SU-DHL-6 (cell line): ENCODE data around the gene DIMT1.

Experiments used
- H2AFZ ChIP-seq: fragments of 200-600 bp; sonication (generic); 2 replicates; pipeline ENCODE4 v1.6.1; 2014; ENCODE audit warnings: low read depth, mild to moderate bottlenecking, moderate library complexity, mixed read lengths, antibody characterized with exemption, low read length; ENCODE audit not compliant: severe bottlenecking
- H3F3A ChIP-seq: fragments of 200-600 bp; shearing (Covaris generic); 2 replicates; pipeline ENCODE4 v1.6.0; 2016; ENCODE audit warnings: antibody characterized with exemption, mild to moderate bottlenecking; ENCODE audit not compliant: insufficient read depth
- H3K27ac ChIP-seq: fragments of 200-600 bp; sonication (generic); 2 replicates; pipeline ENCODE4 v1.5.1; 2016; ENCODE audit warnings: low read depth, mild to moderate bottlenecking, low read length, moderate library complexity, mixed read lengths
- H3K27me3 ChIP-seq: fragments of 200-600 bp; sonication (generic), shearing (Covaris generic); 2 replicates; pipeline ENCODE4 v1.6.0; 2014; ENCODE audit warnings: mild to moderate bottlenecking, low read length
- H3K36me3 ChIP-seq: fragments of 200-600 bp; sonication (generic); 2 replicates; pipeline ENCODE4 v1.6.1; 2014; ENCODE audit warnings: mild to moderate bottlenecking, low read length, mixed read lengths
- H3K4me2 ChIP-seq: fragments of 300-600, 200-600 bp; shearing (Covaris generic), sonication (generic); 2 replicates; pipeline ENCODE4 v1.6.0; 2014; ENCODE audit warnings: low read length, low read depth, mild to moderate bottlenecking; ENCODE audit not compliant: poor library complexity, severe bottlenecking
- H3K4me3 ChIP-seq: fragments of 200-600 bp; sonication (generic); 2 replicates; pipeline ENCODE4 v1.5.1; 2014; ENCODE audit warnings: antibody characterized with exemption, low read length, mild to moderate bottlenecking, mixed read lengths; ENCODE audit not compliant: insufficient read depth, poor library complexity, severe bottlenecking
- H3K79me2 ChIP-seq: fragments of 200-600 bp; sonication (generic); 2 replicates; pipeline ENCODE4 v1.6.1; 2014; ENCODE audit warnings: mild to moderate bottlenecking, low read length, moderate library complexity; ENCODE audit not compliant: insufficient read depth
- H3K9ac ChIP-seq: fragments of 200-600 bp; sonication (generic); 2 replicates; pipeline ENCODE4 v1.7.0; 2014; ENCODE audit warnings: mild to moderate bottlenecking, low read length
- H3K9me2 ChIP-seq: fragments of 200-600 bp; sonication (generic); replicated peaks from 2 replicates; pipeline ENCODE4 v1.6.1; 2014; ENCODE audit warnings: low read length; ENCODE audit not compliant: insufficient read depth
- H3K9me3 ChIP-seq: fragments of 200-600 bp; sonication (generic); 2 replicates; pipeline ENCODE4 v1.6.1; 2014; ENCODE audit warnings: low read length, mixed read lengths; ENCODE audit not compliant: insufficient read depth
- H4K20me1 ChIP-seq: fragments of 200-600 bp; sonication (generic); 2 replicates; pipeline ENCODE4 v1.6.1; 2014; ENCODE audit warnings: low read depth, mild to moderate bottlenecking, antibody characterized with exemption, low read length, moderate library complexity, mixed read lengths
- EZH2phosphoT487 ChIP-seq: fragments of 200-600 bp; sonication (generic), shearing (Covaris generic); conservative IDR thresholded peaks from 2 replicates; pipeline ENCODE4 v1.6.1; 2018; ENCODE audit warnings: mild to moderate bottlenecking, antibody characterized with exemption, low read length, moderate library complexity, mixed read lengths
- TF ChIP-seq, protein P1 (sequence below): fragments of 200-600 bp; sonication (generic); IDR thresholded peaks from one replicate; pipeline ENCODE4 v1.5.1; 2017; ENCODE audit warnings: antibody characterized with exemption, mild to moderate bottlenecking, low read length, moderate library complexity; ENCODE audit not compliant: insufficient read depth, poor library complexity, severe bottlenecking

Gene DIMT1

DNA sequence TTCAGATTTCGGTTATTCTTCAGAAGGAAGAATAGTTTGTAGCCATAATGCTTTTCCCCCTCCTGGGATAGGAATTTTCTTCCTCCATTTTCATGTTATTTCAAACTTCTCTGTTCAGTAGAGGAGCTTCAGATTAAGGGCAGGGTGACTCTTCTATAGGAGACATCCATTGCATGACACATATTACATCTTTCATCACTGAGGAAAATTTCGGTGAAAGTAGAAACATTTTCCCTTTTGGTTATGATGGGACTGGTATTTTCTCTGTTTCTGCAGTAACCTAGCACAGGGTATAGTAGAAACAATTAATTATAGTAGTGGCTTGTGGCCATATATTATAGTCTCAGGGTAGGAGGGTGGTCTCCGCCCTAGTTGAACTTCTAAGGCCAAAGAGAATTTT lies 10.0 kb upstream of the DIMT1 start:
- H3K9ac ChIP-seq: peak overlapping the region; percentile 76
- no peaks in the 10 kb centered on the region for H3K9me3 ChIP-seq
- peak overlapping the region; percentile 90 for H3K4me3 ChIP-seq
- no peaks in the 10 kb centered on the region for H3K9me2 ChIP-seq
- H3K79me2 ChIP-seq: peaks cover 58% of the 10 kb centered on the region
- H3K27me3 ChIP-seq: no peaks in the 10 kb centered on the region
- 0 out of 2 replicates have a peak, but pooled peaks cover 3% of the 10 kb centered on the region for H3F3A ChIP-seq
- peak overlapping the region; percentile 72 for H3K4me2 ChIP-seq
- no peak overlapping the region for H2AFZ ChIP-seq
- peaks cover 3% of the 10 kb centered on the region; the same call in 1 of the 2 replicates for H4K20me1 ChIP-seq
- TF ChIP-seq, protein P1, sequence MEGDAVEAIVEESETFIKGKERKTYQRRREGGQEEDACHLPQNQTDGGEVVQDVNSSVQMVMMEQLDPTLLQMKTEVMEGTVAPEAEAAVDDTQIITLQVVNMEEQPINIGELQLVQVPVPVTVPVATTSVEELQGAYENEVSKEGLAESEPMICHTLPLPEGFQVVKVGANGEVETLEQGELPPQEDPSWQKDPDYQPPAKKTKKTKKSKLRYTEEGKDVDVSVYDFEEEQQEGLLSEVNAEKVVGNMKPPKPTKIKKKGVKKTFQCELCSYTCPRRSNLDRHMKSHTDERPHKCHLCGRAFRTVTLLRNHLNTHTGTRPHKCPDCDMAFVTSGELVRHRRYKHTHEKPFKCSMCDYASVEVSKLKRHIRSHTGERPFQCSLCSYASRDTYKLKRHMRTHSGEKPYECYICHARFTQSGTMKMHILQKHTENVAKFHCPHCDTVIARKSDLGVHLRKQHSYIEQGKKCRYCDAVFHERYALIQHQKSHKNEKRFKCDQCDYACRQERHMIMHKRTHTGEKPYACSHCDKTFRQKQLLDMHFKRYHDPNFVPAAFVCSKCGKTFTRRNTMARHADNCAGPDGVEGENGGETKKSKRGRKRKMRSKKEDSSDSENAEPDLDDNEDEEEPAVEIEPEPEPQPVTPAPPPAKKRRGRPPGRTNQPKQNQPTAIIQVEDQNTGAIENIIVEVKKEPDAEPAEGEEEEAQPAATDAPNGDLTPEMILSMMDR: no peak
- TF ChIP-seq EZH2phosphoT487: no peak
- H3K27ac ChIP-seq: no peak overlapping the region
- H3K36me3 ChIP-seq: no peaks in the 10 kb centered on the region

DNA sequence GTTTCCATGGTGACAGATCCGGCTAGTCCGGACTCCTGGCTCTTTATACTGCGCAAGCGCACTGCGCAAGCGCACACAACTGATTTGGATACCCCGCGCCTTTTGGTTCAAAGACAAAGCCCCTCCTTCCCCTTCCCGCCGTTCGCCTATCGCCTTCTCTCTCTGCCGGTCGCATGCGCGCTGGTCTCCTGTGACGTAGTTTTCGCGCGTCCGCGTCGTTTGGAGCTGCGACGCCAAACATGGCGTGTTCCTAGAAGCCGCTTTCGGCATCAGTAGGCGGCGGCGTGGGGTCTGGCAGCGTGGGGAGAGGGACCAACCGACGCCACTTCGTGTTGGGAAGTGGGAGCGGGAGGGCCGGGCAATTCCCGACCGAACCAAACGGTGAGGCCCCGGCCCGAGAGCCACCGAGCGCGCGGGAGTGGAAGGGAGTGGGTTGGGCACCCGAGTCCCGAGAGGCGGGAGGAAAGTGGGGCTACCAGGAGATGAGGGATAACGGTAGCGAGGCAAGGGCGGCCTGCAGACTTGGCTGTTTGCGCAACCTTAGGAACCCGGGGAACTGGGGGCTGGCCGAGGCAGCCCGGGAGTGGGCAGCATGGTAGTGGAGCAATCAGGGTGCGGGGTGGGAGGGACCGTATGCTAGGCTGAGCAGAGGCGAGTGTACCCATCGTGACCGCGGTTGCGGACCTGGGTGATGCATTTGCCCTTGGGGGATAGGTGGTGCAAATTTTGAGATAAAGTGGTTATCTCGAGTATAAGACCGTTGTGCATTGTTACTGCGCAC lies 9.0 kb upstream of the DIMT1 start, which contains the start of gene IPO11:
Gene IPO11, plus strand, starts transcription at position 215 of the 781 bp plus-strand sequence. CDS start 24,517 bp downstream, outside the sequence.
- Histone ChIP-seq H3K9me2 (no peaks in the 10 kb centered on the region), H3K36me3 (no peaks in the 10 kb centered on the region), H3K79me2 (peaks cover 49% of the 10 kb centered on the region), H3K4me3 (peak within 1 kb of the TSS; percentile 90), H3K9me3 (no peaks in the 10 kb centered on the region), H3F3A (0 out of 2 replicates have a peak, but pooled peaks cover 3% of the 10 kb centered on the region), H3K9ac (peak within 1 kb of the TSS; percentile 76), H2AFZ (peak within 1 kb of the TSS; percentile 97), H3K27ac (no peak within 1 kb of the TSS), H4K20me1 (peaks cover 3% of the 10 kb centered on the region; the same call in 1 of the 2 replicates), H3K4me2 (peak within 1 kb of the TSS; percentile 97), H3K27me3 (no peaks in the 10 kb centered on the region)
- TF ChIP-seq EZH2phosphoT487: no peak
- TF ChIP-seq, protein P1: no peak

DNA sequence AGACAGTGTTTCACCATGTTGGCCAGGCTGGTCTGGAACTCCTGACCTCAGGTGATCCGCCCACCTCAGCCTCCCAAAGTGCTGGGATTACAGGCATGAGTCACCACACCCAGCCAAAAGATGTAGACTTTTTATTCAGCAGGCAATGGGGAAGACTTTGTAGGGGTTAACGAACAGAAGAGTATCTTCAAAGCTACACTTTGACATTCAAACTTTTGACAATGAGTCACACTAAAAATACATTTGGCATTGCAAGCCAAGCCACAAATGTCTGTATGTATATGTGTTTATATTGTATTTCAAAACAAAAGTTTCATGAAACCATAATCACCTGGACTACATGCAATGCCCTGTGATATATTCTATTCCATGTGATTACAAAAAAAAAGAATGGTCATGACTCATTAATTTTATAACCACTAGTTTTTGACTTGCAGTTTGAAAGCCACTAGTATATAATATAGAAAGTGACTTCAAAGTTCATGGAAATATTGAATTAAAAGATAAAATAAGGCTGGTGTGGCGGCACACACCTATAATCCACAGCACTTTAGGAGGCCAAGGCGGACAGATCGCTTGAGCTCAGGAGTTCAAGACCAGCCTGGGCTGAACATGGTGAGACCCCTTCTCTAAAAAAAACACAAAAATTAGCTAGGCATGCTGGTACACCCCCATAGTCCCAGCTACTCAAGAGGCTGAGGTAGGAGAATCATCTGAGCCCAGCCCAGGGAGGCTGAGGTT lies 8.3 kb downstream of the DIMT1 start:
- no peak overlapping the region for H3K4me3 ChIP-seq
- H3K9ac ChIP-seq: no peak overlapping the region
- 0 out of 2 replicates have a peak, but pooled peaks cover 8% of the 10 kb centered on the region for H4K20me1 ChIP-seq
- no peaks in the 10 kb centered on the region for H3K27me3 ChIP-seq
- no peaks in the 10 kb centered on the region for H3K9me2 ChIP-seq
- H3K27ac ChIP-seq: no peak overlapping the region
- peaks cover 33% of the 10 kb centered on the region for H3K36me3 ChIP-seq
- no peak for TF ChIP-seq EZH2phosphoT487
- TF ChIP-seq, protein P1: no peak
- H2AFZ ChIP-seq: no peak overlapping the region
- no peaks in the 10 kb centered on the region for H3K79me2 ChIP-seq
- H3K9me3 ChIP-seq: no peaks in the 10 kb centered on the region
- peaks cover 33% of the 10 kb centered on the region for H3F3A ChIP-seq
- no peak overlapping the region for H3K4me2 ChIP-seq
